ENCODE results near the gene CASTOR2. TPM values are rescaled to one million over a fixed set of nuclear protein-coding genes. Genes with fewer than 3 reads are reported as not detected.
"Not testable (repeated sequence)": the region's sequence is repeated elsewhere in the genome, so short reads cannot be mapped to it uniquely, and the experiment has no call there.

CASTOR2 gene
- total and polyA plus RNA-seq, 2 donors (not counting 3 experiments of a cell fraction or from before 2014, with no cell fraction given): 9.6 to 25.1 TPM

- CTCF ChIA-PET: interaction anchor here (0.8 kb wide), 1 partner anchor 114 kb away, joined by 12 read pairs; no protein-coding TSS in a partner anchor
- H4K20me1 ChIP-seq (replicated peaks; ENCODE audit: control insufficient read depth, extremely low read depth, insufficient read depth, low read length): not testable (repeated sequence)
Measured at GRCh38 chr7:74931563-74932328, 32.8 kb upstream of the CASTOR2 start.

GRCh38 chr7:74939429-74939828 is 25.1 kb upstream of the CASTOR2 start:
- H3K4me1 ChIP-seq (ENCODE audit: control insufficient read depth, extremely low read depth, insufficient read depth, low read length); H3K4me2 ChIP-seq (ENCODE audit: insufficient read depth, low read length); FAIRE-seq; H3K9me1 ChIP-seq (replicated peaks; ENCODE audit: control insufficient read depth, extremely low read depth, insufficient read depth, low read length); BruUV-seq (replicated peaks); H3K9ac ChIP-seq (replicated peaks; ENCODE audit: extremely low read depth, insufficient read depth, low read length); dilution Hi-C loops (cut with MboI; ENCODE audit: extremely low pct_ligation_motif_present, low sequenced_read_pairs); intact Hi-C loops (cut with micrococcal nuclease); H3K27me3 ChIP-seq (ENCODE audit: control insufficient read depth in 2 of 2, insufficient read depth in 2 of 2, low read length in 2 of 2); H2AFZ ChIP-seq (ENCODE audit: low read depth, low read length); DNase-seq (ENCODE audit: low read depth, low spot score); H3K9me3 ChIP-seq (replicated peaks; ENCODE audit: control insufficient read depth, insufficient read depth, low read length); H3K4me3 ChIP-seq (replicated peaks in 1 of 3; ENCODE audit: insufficient read depth in 1 of 3, low read depth in 1 of 3, low read length in 3 of 3); H3K36me3 ChIP-seq (ENCODE audit: control insufficient read depth in 2 of 2, extremely low read depth in 1 of 2, insufficient read depth in 2 of 2, low read length in 2 of 2); H3K79me2 ChIP-seq (ENCODE audit: control insufficient read depth, insufficient read depth, low read length); H3K27ac ChIP-seq (ENCODE audit: insufficient read depth, low read depth, low read length); CTCF ChIA-PET; H4K20me1 ChIP-seq (replicated peaks; ENCODE audit: control insufficient read depth, extremely low read depth, insufficient read depth, low read length); POLR2A ChIA-PET: not testable (repeated sequence)

More at GRCh38 chr7:74931563-74932328, 32.8 kb upstream of the CASTOR2 start:
- H3K4me2 ChIP-seq (ENCODE audit: insufficient read depth, low read length); H3K9me3 ChIP-seq (replicated peaks; ENCODE audit: control insufficient read depth, insufficient read depth, low read length); H3K27ac ChIP-seq (ENCODE audit: insufficient read depth, low read depth, low read length); DNase-seq (ENCODE audit: low read depth, low spot score); H3K36me3 ChIP-seq (ENCODE audit: control insufficient read depth in 2 of 2, extremely low read depth in 1 of 2, insufficient read depth in 2 of 2, low read length in 2 of 2); H3K4me1 ChIP-seq (ENCODE audit: control insufficient read depth, extremely low read depth, insufficient read depth, low read length); H2AFZ ChIP-seq (ENCODE audit: low read depth, low read length); H3K27me3 ChIP-seq (ENCODE audit: control insufficient read depth in 2 of 2, insufficient read depth in 2 of 2, low read length in 2 of 2); H3K9me1 ChIP-seq (replicated peaks; ENCODE audit: control insufficient read depth, extremely low read depth, insufficient read depth, low read length); BruUV-seq (replicated peaks); FAIRE-seq; H3K9ac ChIP-seq (replicated peaks; ENCODE audit: extremely low read depth, insufficient read depth, low read length); dilution Hi-C loops (cut with MboI; ENCODE audit: extremely low pct_ligation_motif_present, low sequenced_read_pairs); H3K79me2 ChIP-seq (ENCODE audit: control insufficient read depth, insufficient read depth, low read length); POLR2A ChIA-PET; intact Hi-C loops (cut with micrococcal nuclease); H3K4me3 ChIP-seq (replicated peaks in 1 of 3; ENCODE audit: insufficient read depth in 1 of 3, low read depth in 1 of 3, low read length in 3 of 3): not testable (repeated sequence)

- dilution Hi-C loops (cut with MboI; ENCODE audit: extremely low pct_ligation_motif_present, low sequenced_read_pairs); H3K9me1 ChIP-seq (replicated peaks; ENCODE audit: control insufficient read depth, extremely low read depth, insufficient read depth, low read length); DNase-seq (ENCODE audit: low read depth, low spot score); H3K79me2 ChIP-seq (ENCODE audit: control insufficient read depth, insufficient read depth, low read length); H3K4me3 ChIP-seq (replicated peaks in 1 of 3; ENCODE audit: insufficient read depth in 1 of 3, low read depth in 1 of 3, low read length in 3 of 3); H3K9ac ChIP-seq (replicated peaks; ENCODE audit: extremely low read depth, insufficient read depth, low read length); intact Hi-C loops (cut with micrococcal nuclease); H3K27ac ChIP-seq (ENCODE audit: insufficient read depth, low read depth, low read length); H3K4me2 ChIP-seq (ENCODE audit: insufficient read depth, low read length); CTCF ChIA-PET; H3K9me3 ChIP-seq (replicated peaks; ENCODE audit: control insufficient read depth, insufficient read depth, low read length); H2AFZ ChIP-seq (ENCODE audit: low read depth, low read length); BruUV-seq (replicated peaks); FAIRE-seq; H3K36me3 ChIP-seq (ENCODE audit: control insufficient read depth in 2 of 2, extremely low read depth in 1 of 2, insufficient read depth in 2 of 2, low read length in 2 of 2); H3K27me3 ChIP-seq (ENCODE audit: control insufficient read depth in 2 of 2, insufficient read depth in 2 of 2, low read length in 2 of 2); H4K20me1 ChIP-seq (replicated peaks; ENCODE audit: control insufficient read depth, extremely low read depth, insufficient read depth, low read length); POLR2A ChIA-PET; H3K4me1 ChIP-seq (ENCODE audit: control insufficient read depth, extremely low read depth, insufficient read depth, low read length): not testable (repeated sequence)
Measured at GRCh38 chr7:74941302-74942069, 23.0 kb upstream of the CASTOR2 start.

GRCh38 chr7:74943923-74944322 is 20.6 kb upstream of the CASTOR2 start:
- H3K36me3 ChIP-seq (ENCODE audit: control insufficient read depth in 2 of 2, extremely low read depth in 1 of 2, insufficient read depth in 2 of 2, low read length in 2 of 2); BruUV-seq (replicated peaks); H2AFZ ChIP-seq (ENCODE audit: low read depth, low read length); H3K9me3 ChIP-seq (replicated peaks; ENCODE audit: control insufficient read depth, insufficient read depth, low read length); dilution Hi-C loops (cut with MboI; ENCODE audit: extremely low pct_ligation_motif_present, low sequenced_read_pairs); FAIRE-seq; intact Hi-C loops (cut with micrococcal nuclease); H3K27me3 ChIP-seq (ENCODE audit: control insufficient read depth in 2 of 2, insufficient read depth in 2 of 2, low read length in 2 of 2); POLR2A ChIA-PET; DNase-seq (ENCODE audit: low read depth, low spot score); H3K4me2 ChIP-seq (ENCODE audit: insufficient read depth, low read length); H3K4me3 ChIP-seq (replicated peaks in 1 of 3; ENCODE audit: insufficient read depth in 1 of 3, low read depth in 1 of 3, low read length in 3 of 3); H3K9me1 ChIP-seq (replicated peaks; ENCODE audit: control insufficient read depth, extremely low read depth, insufficient read depth, low read length); H3K27ac ChIP-seq (ENCODE audit: insufficient read depth, low read depth, low read length); H3K9ac ChIP-seq (replicated peaks; ENCODE audit: extremely low read depth, insufficient read depth, low read length); H4K20me1 ChIP-seq (replicated peaks; ENCODE audit: control insufficient read depth, extremely low read depth, insufficient read depth, low read length); H3K79me2 ChIP-seq (ENCODE audit: control insufficient read depth, insufficient read depth, low read length); H3K4me1 ChIP-seq (ENCODE audit: control insufficient read depth, extremely low read depth, insufficient read depth, low read length); CTCF ChIA-PET: not testable (repeated sequence)

Measured in endothelial cell of umbilical vein (primary cell).